ENCODE measurements around the gene KLF2.

The KLF2 gene

GRCh38 chr19:16327501-16327900, 2.9 kb downstream of the KLF2 start:
- H3K27ac ChIP-seq (ENCODE audit: low read length) = no peak overlapping the region
- H3K27me3 ChIP-seq (ENCODE audit: insufficient read depth, low read length, poor library complexity) = peaks cover 16% of the 10 kb centered on the region
- no peak for TF ChIP-seq EZH2 (IDR thresholded peaks at IDR 0.05; ENCODE audit: borderline replicate concordance, low read depth, low read length, severe bottlenecking)
- no peak for TF ChIP-seq CTCF (IDR thresholded peaks at IDR 0.05; ENCODE audit: borderline replicate concordance, extremely low read depth, low read length, poor library complexity, severe bottlenecking)
- H3K4me1 ChIP-seq (ENCODE audit: insufficient read depth, low read length) = peaks cover 23% of the 10 kb centered on the region
- no peaks in the 10 kb centered on the region for H3K9me3 ChIP-seq (ENCODE audit: insufficient read depth, low read length, severe bottlenecking)
- 0 out of 2 replicates have a peak overlapping the region, but pooled peaks have one; percentile 44 for H3K4me2 ChIP-seq (ENCODE audit: insufficient read depth, low read length)
- DNase-seq (no peak), ATAC-seq (ENCODE audit: insufficient read depth, low read depth) (no peak)
- H3K79me2 ChIP-seq (ENCODE audit: insufficient read depth, low read length) = no peaks in the 10 kb centered on the region
- H3K4me3 ChIP-seq (ENCODE audit: low read depth in 1 of 2, low read length in 2 of 2) = no peak overlapping the region
- H3K9ac ChIP-seq (ENCODE audit: low read depth, low read length) = no peak overlapping the region
- peaks cover 5% of the 10 kb centered on the region; the same call in 1 of the 2 replicates for H4K20me1 ChIP-seq (ENCODE audit: insufficient read depth, low read length)
- H3K36me3 ChIP-seq (ENCODE audit: insufficient read depth, low read length) = no peaks in the 10 kb centered on the region
- no peak overlapping the region for H2AFZ ChIP-seq (ENCODE audit: low read depth, low read length)

- Histone ChIP-seq H3K9ac (ENCODE audit: low read depth, low read length) (no peak overlapping the region; the same call in 1 of the 2 replicates), H3K4me3 (ENCODE audit: low read depth in 1 of 2, low read length in 2 of 2) (peak overlapping the region in 1 of 2 experiments; percentile 17; a peak in 1 of 4 replicates), H3K27ac (ENCODE audit: low read length) (no peak overlapping the region), H3K79me2 (ENCODE audit: insufficient read depth, low read length) (no peaks in the 10 kb centered on the region), H3K4me2 (ENCODE audit: insufficient read depth, low read length) (peak overlapping the region; percentile 44), H2AFZ (ENCODE audit: low read depth, low read length) (no peak overlapping the region), H3K4me1 (ENCODE audit: insufficient read depth, low read length) (peaks cover 23% of the 10 kb centered on the region), H4K20me1 (ENCODE audit: insufficient read depth, low read length) (peaks cover 5% of the 10 kb centered on the region; the same call in 1 of the 2 replicates), H3K27me3 (ENCODE audit: insufficient read depth, low read length, poor library complexity) (peaks cover 12% of the 10 kb centered on the region), H3K9me3 (ENCODE audit: insufficient read depth, low read length, severe bottlenecking) (no peaks in the 10 kb centered on the region), H3K36me3 (ENCODE audit: insufficient read depth, low read length) (no peaks in the 10 kb centered on the region)
- peak; percentile 32; the same call in 1 of the 3 replicates for ATAC-seq (ENCODE audit: insufficient read depth, low read depth)
- peak; percentile 17 for DNase-seq
- TF ChIP-seq CTCF (IDR thresholded peaks at IDR 0.05; ENCODE audit: borderline replicate concordance, extremely low read depth, low read length, poor library complexity, severe bottlenecking) (no peak), EZH2 (IDR thresholded peaks at IDR 0.05; ENCODE audit: borderline replicate concordance, low read depth, low read length, severe bottlenecking) (no peak)
Observed at GRCh38 chr19:16327911-16328823, 3.5 kb downstream of the KLF2 start.

- Histone ChIP-seq H3K4me1 (ENCODE audit: insufficient read depth, low read length) (peaks cover 20% of the 10 kb centered on the region), H3K9ac (ENCODE audit: low read depth, low read length) (no peak overlapping the region), H3K27me3 (ENCODE audit: insufficient read depth, low read length, poor library complexity) (peaks cover 4% of the 10 kb centered on the region), H3K4me3 (ENCODE audit: low read depth in 1 of 2, low read length in 2 of 2) (no peak overlapping the region), H3K4me2 (ENCODE audit: insufficient read depth, low read length) (peak overlapping the region; percentile 44; the same call in 1 of the 2 replicates), H3K27ac (ENCODE audit: low read length) (no peak overlapping the region), H3K36me3 (ENCODE audit: insufficient read depth, low read length) (no peaks in the 10 kb centered on the region), H2AFZ (ENCODE audit: low read depth, low read length) (no peak overlapping the region), H3K9me3 (ENCODE audit: insufficient read depth, low read length, severe bottlenecking) (no peaks in the 10 kb centered on the region), H3K79me2 (ENCODE audit: insufficient read depth, low read length) (no peaks in the 10 kb centered on the region), H4K20me1 (ENCODE audit: insufficient read depth, low read length) (no peaks in the 10 kb centered on the region)
- DNase-seq (no peak), ATAC-seq (ENCODE audit: insufficient read depth, low read depth) (no peak)
- TF ChIP-seq CTCF (IDR thresholded peaks at IDR 0.05; ENCODE audit: borderline replicate concordance, extremely low read depth, low read length, poor library complexity, severe bottlenecking) = peak; percentile 3
- TF ChIP-seq EZH2 (IDR thresholded peaks at IDR 0.05; ENCODE audit: borderline replicate concordance, low read depth, low read length, severe bottlenecking) = no peak
Observed at GRCh38 chr19:16328824-16329482, 4.3 kb downstream of the KLF2 start.
